Neural crest cell (in vitro differentiated cells): ENCODE data around the gene CACNB4. TPM values are rescaled to one million over a fixed set of nuclear protein-coding genes. Genes with fewer than 3 reads are reported as not detected.

Experiments
- DNase-seq: peaks from one replicate; pipeline ENCODE4 v3.0.0; 2021; ENCODE audit warnings: low read depth, mixed read lengths, low spot score
- H3K27ac Mint-ChIP-seq: one replicate; pipeline ENCODE4 v1.8.0; 2021; ENCODE audit warnings: mild to moderate bottlenecking, mixed read lengths; ENCODE audit not compliant: unreplicated experiment
- H3K27me3 Mint-ChIP-seq: 2 replicates; pipeline ENCODE4 v1.8.0; 2021; ENCODE audit warnings: low read depth, mild to moderate bottlenecking, mixed read lengths
- H3K36me3 Mint-ChIP-seq: 2 replicates; pipeline ENCODE4 v1.8.0; 2021; ENCODE audit warnings: low read depth, mild to moderate bottlenecking, mixed read lengths
- H3K4me1 Mint-ChIP-seq: 2 replicates; pipeline ENCODE4 v1.8.0; 2021; ENCODE audit warnings: mixed read lengths
- H3K4me3 Mint-ChIP-seq: one replicate; pipeline ENCODE4 v1.8.0; 2021; ENCODE audit warnings: mild to moderate bottlenecking, mixed read lengths
- H3K9me3 Mint-ChIP-seq: 2 replicates; pipeline ENCODE4 v1.8.0; 2021; ENCODE audit warnings: mixed read lengths
- total RNA-seq: library from RNA; stranded (reverse); gene quantifications from 2 replicates; pipeline ENCODE4 v1.2.1, GENCODE V29; 2021
- TF ChIP-seq, protein P1 (sequence below): fragments of 200-600 bp; sonication (generic); conservative IDR thresholded peaks from 2 replicates; pipeline ENCODE4 v1.5.0; 2021; ENCODE audit warnings: antibody characterized with exemption, mild to moderate bottlenecking

The CACNB4 gene
- total RNA-seq, 1 donor from 2014 or later = 6.9 TPM

DNA sequence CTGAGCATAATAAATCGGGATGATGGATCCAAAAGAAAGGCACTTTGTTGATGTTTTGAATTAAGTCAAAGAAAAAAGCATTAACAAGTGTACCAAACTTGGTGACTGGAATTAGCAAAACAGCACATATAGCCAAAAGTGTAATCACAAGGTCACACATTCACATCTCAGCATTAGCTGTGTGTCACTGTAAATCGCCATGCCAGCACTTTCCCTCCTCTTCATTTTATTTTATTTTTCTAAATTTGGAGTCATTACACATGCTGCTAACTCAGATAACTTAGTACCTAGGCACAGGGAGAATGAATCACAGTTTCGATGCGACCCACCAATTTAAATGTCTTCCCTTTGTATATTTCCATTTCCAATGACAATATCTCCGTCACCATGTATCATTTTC, 111.4 kb downstream of the CACNB4 start:
- no peak for DNase-seq
- H3K9me3 Mint-ChIP-seq = no peaks in the 10 kb centered on the region
- H3K27ac Mint-ChIP-seq = no peak overlapping the region
- TF ChIP-seq, protein P1, sequence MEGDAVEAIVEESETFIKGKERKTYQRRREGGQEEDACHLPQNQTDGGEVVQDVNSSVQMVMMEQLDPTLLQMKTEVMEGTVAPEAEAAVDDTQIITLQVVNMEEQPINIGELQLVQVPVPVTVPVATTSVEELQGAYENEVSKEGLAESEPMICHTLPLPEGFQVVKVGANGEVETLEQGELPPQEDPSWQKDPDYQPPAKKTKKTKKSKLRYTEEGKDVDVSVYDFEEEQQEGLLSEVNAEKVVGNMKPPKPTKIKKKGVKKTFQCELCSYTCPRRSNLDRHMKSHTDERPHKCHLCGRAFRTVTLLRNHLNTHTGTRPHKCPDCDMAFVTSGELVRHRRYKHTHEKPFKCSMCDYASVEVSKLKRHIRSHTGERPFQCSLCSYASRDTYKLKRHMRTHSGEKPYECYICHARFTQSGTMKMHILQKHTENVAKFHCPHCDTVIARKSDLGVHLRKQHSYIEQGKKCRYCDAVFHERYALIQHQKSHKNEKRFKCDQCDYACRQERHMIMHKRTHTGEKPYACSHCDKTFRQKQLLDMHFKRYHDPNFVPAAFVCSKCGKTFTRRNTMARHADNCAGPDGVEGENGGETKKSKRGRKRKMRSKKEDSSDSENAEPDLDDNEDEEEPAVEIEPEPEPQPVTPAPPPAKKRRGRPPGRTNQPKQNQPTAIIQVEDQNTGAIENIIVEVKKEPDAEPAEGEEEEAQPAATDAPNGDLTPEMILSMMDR = no peak
- no peaks in the 10 kb centered on the region for H3K27me3 Mint-ChIP-seq
- H3K4me1 Mint-ChIP-seq = no peaks in the 10 kb centered on the region
- no peaks in the 10 kb centered on the region for H3K36me3 Mint-ChIP-seq
- no peak overlapping the region for H3K4me3 Mint-ChIP-seq

DNA sequence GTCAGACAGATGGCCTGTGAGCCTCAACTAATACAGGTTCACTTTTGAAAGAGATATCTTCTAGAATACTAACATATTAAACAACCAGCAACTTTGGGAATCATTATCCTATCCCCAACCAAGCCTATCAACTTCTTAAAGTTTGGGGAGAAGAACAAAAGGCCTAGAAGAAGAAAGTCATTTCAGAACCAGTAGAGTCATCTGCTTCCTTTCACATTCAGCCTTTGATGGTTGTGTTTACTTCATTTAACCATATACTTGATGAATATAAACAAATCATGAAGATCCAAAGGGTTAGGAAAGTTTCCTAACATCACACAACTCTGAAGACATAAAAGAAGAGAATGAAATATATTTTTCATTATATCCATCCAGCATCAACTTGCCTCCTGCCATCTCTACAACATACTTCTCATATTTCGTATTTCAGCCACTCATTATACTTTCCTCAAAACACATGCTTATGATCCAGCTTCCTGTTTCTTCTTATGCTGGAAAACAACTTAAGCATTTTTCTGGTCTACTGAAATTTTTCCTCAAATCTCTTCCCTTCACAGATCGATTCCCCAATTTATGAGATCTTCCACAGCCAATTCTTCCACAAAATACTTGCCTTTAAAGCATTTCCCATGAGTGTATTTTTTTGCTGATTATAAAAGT, 114.3 kb downstream of the CACNB4 start:
- no peaks in the 10 kb centered on the region for H3K36me3 Mint-ChIP-seq

DNA sequence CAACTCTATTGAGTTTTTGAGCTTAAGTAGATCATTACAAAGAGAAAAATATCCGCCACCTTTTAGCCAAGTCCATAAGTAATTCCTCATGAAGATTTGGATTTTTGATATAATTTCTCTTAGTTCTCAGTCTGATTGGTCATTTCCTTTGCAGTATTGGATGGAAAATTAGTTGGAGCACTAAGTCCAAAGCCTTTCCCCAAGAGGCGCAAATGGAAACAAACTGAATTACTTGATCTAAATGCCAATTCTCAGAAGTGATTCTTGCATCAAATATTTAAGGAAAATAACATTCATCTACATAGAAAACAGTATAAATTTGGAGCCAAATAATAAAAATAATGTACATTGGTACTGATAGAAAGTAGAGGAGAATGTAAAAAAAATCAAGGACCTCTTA, 115.6 kb downstream of the CACNB4 start:
- TF ChIP-seq, protein P1 = no peak
- no peak overlapping the region for H3K27ac Mint-ChIP-seq
- no peaks in the 10 kb centered on the region for H3K9me3 Mint-ChIP-seq
- DNase-seq = no peak
- no peaks in the 10 kb centered on the region for H3K4me1 Mint-ChIP-seq
- H3K36me3 Mint-ChIP-seq = no peaks in the 10 kb centered on the region
- no peaks in the 10 kb centered on the region for H3K27me3 Mint-ChIP-seq
- no peak overlapping the region for H3K4me3 Mint-ChIP-seq

More for the DNA sequence above, 114.3 kb downstream of the CACNB4 start:
- no peaks in the 10 kb centered on the region for H3K4me1 Mint-ChIP-seq
- TF ChIP-seq, protein P1 = no peak
- no peak overlapping the region for H3K4me3 Mint-ChIP-seq
- H3K9me3 Mint-ChIP-seq = no peaks in the 10 kb centered on the region
- no peaks in the 10 kb centered on the region for H3K27me3 Mint-ChIP-seq
- no peak overlapping the region for H3K27ac Mint-ChIP-seq
- DNase-seq = no peak

DNA sequence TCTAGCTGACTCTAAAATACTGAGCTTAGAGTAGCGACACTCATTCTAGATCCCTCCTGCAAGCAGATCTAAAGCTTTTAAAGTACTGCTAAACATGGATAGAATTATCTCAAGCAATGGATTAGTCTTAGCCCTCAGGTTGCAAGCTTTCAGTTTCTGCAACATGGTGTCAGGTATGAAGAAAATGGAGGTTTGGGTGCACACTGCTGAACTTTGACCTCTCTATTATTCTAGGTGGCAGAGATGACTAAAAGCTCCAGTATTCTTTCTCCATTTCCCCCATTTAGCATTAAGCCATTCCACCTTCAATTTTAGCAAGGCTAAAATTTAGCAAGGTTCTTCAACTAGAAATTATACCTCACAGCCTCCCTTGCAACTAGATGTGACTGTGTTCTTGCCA, 117.0 kb downstream of the CACNB4 start:
- Mint-ChIP-seq H3K4me3 (no peak overlapping the region), H3K9me3 (no peaks in the 10 kb centered on the region), H3K27me3 (no peaks in the 10 kb centered on the region), H3K36me3 (no peaks in the 10 kb centered on the region), H3K27ac (no peak overlapping the region), H3K4me1 (no peaks in the 10 kb centered on the region)
- DNase-seq = no peak
- TF ChIP-seq, protein P1 = no peak

DNA sequence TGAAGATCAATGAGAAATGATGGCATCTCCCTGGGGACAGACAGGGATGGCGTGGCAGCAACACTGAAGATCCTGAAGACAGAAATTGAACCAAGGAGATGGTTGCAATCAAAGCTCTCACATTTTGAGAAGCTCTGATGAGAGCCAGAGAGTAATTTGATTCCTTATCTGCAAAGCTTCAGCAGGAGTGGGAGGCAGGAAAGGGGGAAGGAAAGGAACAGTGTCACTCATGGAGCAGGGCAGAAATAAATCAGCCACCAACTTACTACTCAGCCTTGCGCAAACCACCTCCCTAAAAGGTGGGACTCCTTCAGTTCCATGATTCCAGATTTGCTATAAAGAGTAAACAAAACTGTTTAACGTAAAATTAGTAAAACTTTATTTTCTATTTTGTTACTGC, 119.2 kb downstream of the CACNB4 start:
- Mint-ChIP-seq H3K27ac (no peak overlapping the region), H3K4me3 (no peak overlapping the region), H3K9me3 (no peaks in the 10 kb centered on the region), H3K4me1 (no peaks in the 10 kb centered on the region), H3K36me3 (no peaks in the 10 kb centered on the region), H3K27me3 (no peaks in the 10 kb centered on the region)
- DNase-seq = no peak
- TF ChIP-seq, protein P1 = no peak
